ENCODE results near the gene GMPR. TPM values are rescaled to one million over a fixed set of nuclear protein-coding genes. Genes with fewer than 3 reads are reported as not detected.

GMPR gene
- total and polyA plus RNA-seq, 2 donors (not counting 3 experiments of a cell fraction or from before 2014, with no cell fraction given) = 36.3 to 64.0 TPM

DNA sequence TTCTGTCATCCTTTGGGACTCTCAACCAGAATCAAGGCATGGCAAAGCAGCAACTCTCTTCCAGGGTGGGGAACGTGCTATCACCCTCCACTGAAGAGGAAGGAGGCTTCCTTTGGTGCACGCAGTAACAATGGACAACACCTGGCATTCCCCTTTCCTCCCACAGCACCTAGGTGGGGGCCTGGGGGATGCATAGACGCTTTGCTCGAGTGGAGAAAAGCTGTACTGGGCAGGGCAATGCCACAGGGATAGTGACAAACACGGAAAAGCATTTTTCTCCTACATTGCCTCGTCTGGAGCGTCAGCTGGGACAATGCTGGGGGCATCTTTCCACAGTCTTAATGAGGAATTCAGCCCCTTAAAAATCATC lies 82.9 kb downstream of the GMPR start:
- Histone ChIP-seq H3K4me1 (ENCODE audit: control insufficient read depth, extremely low read depth, insufficient read depth, low read length) (peaks cover 15% of the 10 kb centered on the region), H3K4me2 (ENCODE audit: insufficient read depth, low read length) (no peak overlapping the region), H3K27ac (ENCODE audit: insufficient read depth, low read depth, low read length) (no peak overlapping the region), H3K27me3 (ENCODE audit: control insufficient read depth in 2 of 2, insufficient read depth in 2 of 2, low read length in 2 of 2) (no peaks in the 10 kb centered on the region), H3K9ac (replicated peaks; ENCODE audit: extremely low read depth, insufficient read depth, low read length) (no peak overlapping the region), H3K9me1 (replicated peaks; ENCODE audit: control insufficient read depth, extremely low read depth, insufficient read depth, low read length) (no peaks in the 10 kb centered on the region), H4K20me1 (replicated peaks; ENCODE audit: control insufficient read depth, extremely low read depth, insufficient read depth, low read length) (no peaks in the 10 kb centered on the region), H3K4me3 (replicated peaks in 1 of 3; ENCODE audit: insufficient read depth in 1 of 3, low read depth in 1 of 3, low read length in 3 of 3) (no peak overlapping the region), H3K79me2 (ENCODE audit: control insufficient read depth, insufficient read depth, low read length) (no peaks in the 10 kb centered on the region), H2AFZ (ENCODE audit: low read depth, low read length) (no peak overlapping the region), H3K9me3 (replicated peaks; ENCODE audit: control insufficient read depth, insufficient read depth, low read length) (no peaks in the 10 kb centered on the region), H3K36me3 (ENCODE audit: control insufficient read depth in 2 of 2, extremely low read depth in 1 of 2, insufficient read depth in 2 of 2, low read length in 2 of 2) (peaks cover 0 to 3% of the 10 kb centered on the region in 2 experiments)
- no peak for DNase-seq (ENCODE audit: low read depth, low spot score)
- TF ChIP-seq GATA2 (IDR thresholded peaks at IDR 0.05; ENCODE audit: insufficient read depth, insufficient read length, low read depth, low read length) (no peak), MYC (IDR thresholded peaks at IDR 0.05; ENCODE audit: low read depth, low read length) (no peak), POLR2AphosphoS5 (IDR thresholded peaks at IDR 0.05; ENCODE audit: insufficient read depth, low read depth, low read length) (no peak), EZH2 (IDR thresholded peaks at IDR 0.05; ENCODE audit: borderline replicate concordance, low read depth, low read length, severe bottlenecking) (no peak), JUN (IDR thresholded peaks at IDR 0.05; ENCODE audit: borderline replicate concordance, insufficient read depth, insufficient read length, low read depth) (no peak), CTCF (IDR thresholded peaks at IDR 0.05; ENCODE audit: extremely low read depth in 1 of 2, insufficient read depth in 1 of 2, low read depth in 1 of 2, low read length in 2 of 2) (no peak), POLR2A (IDR thresholded peaks at IDR 0.05; ENCODE audit: low read depth, low read length) (no peak), FOS (IDR thresholded peaks at IDR 0.05; ENCODE audit: borderline replicate concordance, insufficient read depth, low read length) (no peak)
- TF ChIP-seq, protein P1, sequence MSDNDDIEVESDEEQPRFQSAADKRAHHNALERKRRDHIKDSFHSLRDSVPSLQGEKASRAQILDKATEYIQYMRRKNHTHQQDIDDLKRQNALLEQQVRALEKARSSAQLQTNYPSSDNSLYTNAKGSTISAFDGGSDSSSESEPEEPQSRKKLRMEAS (IDR thresholded peaks at IDR 0.05; ENCODE audit: insufficient read depth, insufficient read length) = no peak
- FAIRE-seq = no peak
- dilution Hi-C loops (cut with MboI; ENCODE audit: extremely low pct_ligation_motif_present, low sequenced_read_pairs) (no loop called here), intact Hi-C loops (cut with micrococcal nuclease) (loop anchor here (2.0 kb wide), 1 partner anchor 15 kb away; no protein-coding TSS in a partner anchor)
- CTCF ChIA-PET = interaction anchor here (4.9 kb wide), 1 partner anchor 11 kb away, joined by 36 read pairs; no protein-coding TSS in a partner anchor
- POLR2A ChIA-PET = no interaction called here
- no TSS peak for BruUV-seq (replicated peaks)

Data from endothelial cell of umbilical vein (primary cell).